Measurements from ENCODE around the gene NEK10. TPM values are rescaled to one million over a fixed set of nuclear protein-coding genes. Genes with fewer than 3 reads are reported as not detected.

NEK10 gene
- total and polyA plus RNA-seq, 2 donors from 2014 or later: 1.0 to 4.1 TPM

GRCh38 chr3:27105904-27106303, 263.3 kb downstream of the NEK10 start:
- TF ChIP-seq CTCF (IDR thresholded peaks at IDR 0.05; ENCODE audit: borderline replicate concordance, extremely low read depth, insufficient read depth): peak; percentile 25
- no peak for DNase-seq
- no peak for FAIRE-seq
- no peaks in the 10 kb centered on the region for H3K9me3 ChIP-seq (ENCODE audit: control insufficient read depth in 2 of 3, insufficient read depth in 1 of 3, low read length in 3 of 3)
- H3K9ac ChIP-seq (ENCODE audit: low read length in 3 of 3): no peak overlapping the region
- H3K27ac ChIP-seq (ENCODE audit: low read depth in 2 of 2, low read length in 2 of 2): no peak overlapping the region
- H3K36me3 ChIP-seq (ENCODE audit: control insufficient read depth in 2 of 3, insufficient read depth in 3 of 3, low read length in 3 of 3): no peaks in the 10 kb centered on the region
- intact Hi-C loops (cut with DNase I): no loop called here
- no peaks in the 10 kb centered on the region for H3K27me3 ChIP-seq (ENCODE audit: control insufficient read depth, insufficient read depth, low read length)
- no peaks in the 10 kb centered on the region for H3K4me1 ChIP-seq (ENCODE audit: control insufficient read depth in 2 of 3, insufficient read depth in 2 of 3, low read depth in 1 of 3, low read length in 3 of 3)
- H3K4me3 ChIP-seq (ENCODE audit: low read length in 3 of 3): no peak overlapping the region

- FAIRE-seq: no peak
- no peak for TF ChIP-seq CTCF (IDR thresholded peaks at IDR 0.05; ENCODE audit: borderline replicate concordance, extremely low read depth, insufficient read depth)
- no peak for DNase-seq
- Histone ChIP-seq H3K36me3 (ENCODE audit: control insufficient read depth in 2 of 3, insufficient read depth in 3 of 3, low read length in 3 of 3) (no peaks in the 10 kb centered on the region), H3K4me1 (ENCODE audit: control insufficient read depth in 2 of 3, insufficient read depth in 2 of 3, low read depth in 1 of 3, low read length in 3 of 3) (no peaks in the 10 kb centered on the region), H3K4me3 (ENCODE audit: low read length in 3 of 3) (no peak overlapping the region), H3K27ac (ENCODE audit: low read depth in 2 of 2, low read length in 2 of 2) (no peak overlapping the region), H3K27me3 (ENCODE audit: control insufficient read depth, insufficient read depth, low read length) (no peaks in the 10 kb centered on the region), H3K9me3 (ENCODE audit: control insufficient read depth in 2 of 3, insufficient read depth in 1 of 3, low read length in 3 of 3) (no peaks in the 10 kb centered on the region), H3K9ac (ENCODE audit: low read length in 3 of 3) (no peak overlapping the region)
- intact Hi-C loops (cut with DNase I): no loop called here
These were observed 272.0 kb downstream of the NEK10 start for GRCh38 chr3:27097182-27097581.

- no peak overlapping the region for H3K9ac ChIP-seq (ENCODE audit: low read length in 3 of 3)
- no peak for TF ChIP-seq CTCF (IDR thresholded peaks at IDR 0.05; ENCODE audit: borderline replicate concordance, extremely low read depth, insufficient read depth)
- no peak for FAIRE-seq
- no peaks in the 10 kb centered on the region for H3K27me3 ChIP-seq (ENCODE audit: control insufficient read depth, insufficient read depth, low read length)
- no peak overlapping the region for H3K4me3 ChIP-seq (ENCODE audit: low read length in 3 of 3)
- intact Hi-C loops (cut with DNase I): no loop called here
- no peaks in the 10 kb centered on the region for H3K36me3 ChIP-seq (ENCODE audit: control insufficient read depth in 2 of 3, insufficient read depth in 3 of 3, low read length in 3 of 3)
- no peak overlapping the region for H3K27ac ChIP-seq (ENCODE audit: low read depth in 2 of 2, low read length in 2 of 2)
- H3K9me3 ChIP-seq (ENCODE audit: control insufficient read depth in 2 of 3, insufficient read depth in 1 of 3, low read length in 3 of 3): no peaks in the 10 kb centered on the region
- DNase-seq: no peak
- no peaks in the 10 kb centered on the region for H3K4me1 ChIP-seq (ENCODE audit: control insufficient read depth in 2 of 3, insufficient read depth in 2 of 3, low read depth in 1 of 3, low read length in 3 of 3)
These were observed 273.5 kb downstream of the NEK10 start for GRCh38 chr3:27095553-27096222.

- Histone ChIP-seq H3K4me3 (ENCODE audit: low read length in 3 of 3) (no peak overlapping the region), H3K27ac (ENCODE audit: low read depth in 2 of 2, low read length in 2 of 2) (no peak overlapping the region), H3K4me1 (ENCODE audit: control insufficient read depth in 2 of 3, insufficient read depth in 2 of 3, low read depth in 1 of 3, low read length in 3 of 3) (no peaks in the 10 kb centered on the region), H3K27me3 (ENCODE audit: control insufficient read depth, insufficient read depth, low read length) (no peaks in the 10 kb centered on the region), H3K9me3 (ENCODE audit: control insufficient read depth in 2 of 3, insufficient read depth in 1 of 3, low read length in 3 of 3) (no peaks in the 10 kb centered on the region), H3K36me3 (ENCODE audit: control insufficient read depth in 2 of 3, insufficient read depth in 3 of 3, low read length in 3 of 3) (no peaks in the 10 kb centered on the region), H3K9ac (ENCODE audit: low read length in 3 of 3) (no peak overlapping the region)
- no peak for DNase-seq
- no peak for FAIRE-seq
- TF ChIP-seq CTCF (IDR thresholded peaks at IDR 0.05; ENCODE audit: borderline replicate concordance, extremely low read depth, insufficient read depth): no peak
- intact Hi-C loops (cut with DNase I): no loop called here
These were observed 274.5 kb downstream of the NEK10 start for GRCh38 chr3:27094721-27095120.
